ENCODE results near the gene PIK3R2.
"Not testable (repeated sequence)": the region's sequence is repeated elsewhere in the genome, so short reads cannot be mapped to it uniquely, and the experiment has no call there.

PIK3R2 gene

DNA sequence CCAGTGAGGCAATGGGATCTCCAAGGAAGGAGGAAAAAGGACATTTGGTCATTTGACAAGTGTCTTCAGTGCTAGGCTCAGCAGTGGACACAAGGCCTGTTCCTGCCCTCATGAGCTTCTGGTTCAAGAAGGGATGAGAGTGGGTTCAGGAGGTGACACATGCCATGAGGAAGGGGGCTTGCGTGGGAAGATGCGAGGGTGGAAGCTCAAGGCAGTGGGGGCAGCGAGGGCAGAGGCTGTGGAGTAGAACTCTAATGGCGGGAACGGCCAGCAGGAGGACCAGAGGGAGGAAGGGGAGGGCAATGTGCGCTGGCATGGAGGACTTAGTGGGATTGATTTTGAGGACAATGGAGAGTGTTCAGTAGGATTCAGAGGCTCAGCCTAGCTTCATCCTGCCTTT, 3.3 kb downstream of the PIK3R2 start:
- H3K27ac Mint-ChIP-seq, result no peak overlapping the region
- no peaks in the 10 kb centered on the region for H3K9me3 Mint-ChIP-seq (ENCODE audit: low read depth)
- peaks cover 2% of the 10 kb centered on the region for H3K36me3 Mint-ChIP-seq
- H3K4me3 Mint-ChIP-seq, result no peak overlapping the region
- peaks cover 21% of the 10 kb centered on the region for H3K4me1 Mint-ChIP-seq (ENCODE audit: low read depth)
- H3K27me3 Mint-ChIP-seq, result no peaks in the 10 kb centered on the region

DNA sequence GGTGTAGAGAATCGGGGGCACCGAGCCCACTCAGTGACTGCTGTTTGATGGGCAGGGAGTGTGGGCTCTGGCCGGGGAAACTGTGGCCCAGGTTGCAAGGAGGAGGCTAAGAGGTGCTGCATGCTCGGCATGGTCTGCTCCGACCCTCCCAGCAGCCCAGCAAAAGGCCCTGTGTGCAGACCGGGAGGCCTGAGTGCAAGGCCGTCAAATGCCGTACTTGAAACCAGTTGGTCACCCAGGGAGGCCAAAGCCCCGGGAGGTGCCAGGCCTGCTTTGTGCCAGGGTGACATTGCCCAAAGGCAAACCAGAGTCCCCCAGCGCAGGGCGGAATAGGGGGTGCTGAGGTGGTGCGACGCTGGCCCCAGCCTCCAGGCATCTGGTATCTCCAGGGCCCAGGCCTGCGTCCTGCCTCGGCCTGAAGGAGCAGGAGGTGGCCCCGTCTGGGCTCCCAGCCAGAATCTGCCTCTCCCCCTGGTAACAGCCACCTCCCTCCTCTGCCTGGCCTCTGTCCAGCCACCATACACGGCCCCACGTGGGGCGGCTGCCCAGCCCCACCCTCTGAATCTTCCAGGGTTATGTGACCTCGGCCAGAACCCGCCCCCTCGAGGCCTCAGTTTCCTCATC, 4.0 kb downstream of the PIK3R2 start:
- H3K4me1 Mint-ChIP-seq (ENCODE audit: low read depth), result peaks cover 25% of the 10 kb centered on the region
- no peak overlapping the region for H3K4me3 Mint-ChIP-seq

DNA sequence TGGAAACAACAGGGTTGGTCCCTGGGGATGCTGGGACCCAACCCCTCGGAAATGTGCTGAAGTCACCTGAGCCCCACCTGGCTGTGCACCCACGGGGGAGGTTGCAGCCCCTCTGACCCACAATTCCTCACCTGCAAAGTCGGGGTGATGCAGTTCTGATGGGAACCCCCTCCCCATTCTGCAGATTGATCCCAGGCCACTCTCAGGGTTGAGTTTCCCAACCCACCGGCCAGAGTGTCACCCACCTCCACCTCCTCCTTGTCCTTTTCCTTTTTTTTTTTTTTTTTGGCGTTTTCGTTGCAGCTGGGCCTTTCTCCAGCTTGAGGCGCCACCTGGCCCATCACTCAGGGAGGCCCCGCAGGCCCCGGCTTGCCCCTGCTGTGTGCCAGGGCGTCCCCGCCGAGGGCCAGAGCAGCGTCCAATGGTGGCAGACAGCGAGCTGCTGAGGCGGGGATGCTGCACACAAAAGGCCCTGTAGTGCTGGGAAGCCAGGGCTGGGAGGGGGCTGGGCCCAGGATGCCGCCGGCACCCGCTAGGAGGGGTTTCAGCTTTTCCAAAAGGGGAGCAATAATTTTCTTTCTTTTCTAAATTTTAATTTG, 4.6 kb downstream of the PIK3R2 start:
- Mint-ChIP-seq H3K27me3 (no peaks in the 10 kb centered on the region), H3K9me3 (ENCODE audit: low read depth) (no peaks in the 10 kb centered on the region), H3K36me3 (peaks cover 2% of the 10 kb centered on the region), H3K4me3 (no peak overlapping the region), H3K4me1 (ENCODE audit: low read depth) (peaks cover 21% of the 10 kb centered on the region), H3K27ac (no peak overlapping the region)

More for the DNA sequence above, 4.0 kb downstream of the PIK3R2 start:
- Mint-ChIP-seq H3K27ac (no peak overlapping the region), H3K9me3 (ENCODE audit: low read depth) (no peaks in the 10 kb centered on the region), H3K27me3 (no peaks in the 10 kb centered on the region), H3K36me3 (peaks cover 2% of the 10 kb centered on the region)

DNA sequence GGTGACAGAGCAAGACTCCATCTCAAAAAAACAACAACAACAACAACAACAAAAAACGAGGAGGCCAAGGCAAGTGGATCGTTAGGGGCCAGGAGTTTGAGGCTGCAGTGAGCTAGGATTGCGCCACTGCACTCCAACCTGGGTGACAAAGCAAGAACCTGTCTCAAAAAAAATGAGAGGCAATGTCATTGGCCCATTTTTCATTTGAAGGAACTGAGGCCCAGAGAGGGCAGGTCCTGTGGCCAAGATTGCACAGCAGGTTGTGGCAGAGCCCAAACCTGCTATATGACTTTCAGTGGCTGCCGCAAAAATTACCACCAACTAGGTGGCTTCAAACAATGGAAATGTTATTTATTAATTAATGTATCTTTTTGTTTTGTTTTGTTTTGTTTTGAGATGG, 5.5 kb downstream of the PIK3R2 start:
- Mint-ChIP-seq H3K36me3 (peaks cover 2% of the 10 kb centered on the region), H3K9me3 (ENCODE audit: low read depth) (no peaks in the 10 kb centered on the region), H3K27ac (no peak overlapping the region)

DNA sequence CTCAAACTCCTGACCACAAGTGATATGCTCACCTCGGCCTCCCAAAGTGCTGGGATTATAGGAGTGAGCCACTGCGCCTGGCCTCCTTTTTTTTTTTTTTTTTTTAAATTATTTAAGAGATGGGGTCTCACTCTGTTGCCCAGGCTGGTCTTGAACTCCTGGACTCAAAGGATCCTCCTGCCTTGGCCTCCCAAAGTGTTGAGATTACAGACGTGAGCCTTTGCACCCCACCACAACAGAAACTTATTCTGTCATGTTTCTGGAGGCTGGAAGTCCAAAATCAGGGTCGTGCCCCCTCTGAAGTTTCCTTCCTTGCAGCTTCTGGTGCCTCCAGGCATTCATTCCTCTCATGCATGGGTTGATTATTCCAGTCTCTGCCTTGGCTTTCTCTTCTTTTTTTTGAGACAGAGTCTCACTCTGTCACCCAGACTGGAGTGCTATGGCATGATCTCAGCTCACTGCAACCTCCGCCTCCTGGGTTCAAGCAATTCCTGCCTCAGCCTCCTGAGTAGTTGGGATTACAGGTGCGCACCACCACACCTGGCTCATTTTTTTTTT, 6.2 kb downstream of the PIK3R2 start:
- not testable (repeated sequence) for H3K9me3 Mint-ChIP-seq (ENCODE audit: low read depth); H3K27ac Mint-ChIP-seq; H3K36me3 Mint-ChIP-seq; H3K27me3 Mint-ChIP-seq; H3K4me3 Mint-ChIP-seq
- peaks cover 17% of the 10 kb centered on the region for H3K4me1 Mint-ChIP-seq (ENCODE audit: low read depth)

More for the DNA sequence above, 5.5 kb downstream of the PIK3R2 start:
- Mint-ChIP-seq H3K27me3 (no peaks in the 10 kb centered on the region), H3K4me3 (no peak overlapping the region), H3K4me1 (ENCODE audit: low read depth) (peaks cover 21% of the 10 kb centered on the region)

DNA sequence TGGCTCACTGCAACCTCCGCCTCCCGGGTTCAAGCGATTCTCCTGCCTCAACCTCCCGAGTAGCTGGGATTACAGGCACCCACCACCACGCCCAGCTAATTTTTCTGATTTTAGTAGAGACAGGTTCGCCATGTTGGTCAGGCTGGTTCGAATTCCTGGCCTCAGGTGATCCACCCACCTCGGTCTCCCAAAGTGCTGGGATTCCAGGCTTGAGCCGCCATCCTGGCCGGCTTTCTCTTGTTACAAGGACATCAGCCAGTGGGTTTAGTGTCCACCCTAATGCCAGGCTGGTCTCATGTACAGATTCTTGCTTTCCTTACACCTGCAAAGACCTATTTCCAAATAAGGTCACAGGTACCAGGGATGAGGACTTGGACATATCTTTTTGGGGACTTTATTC, 6.8 kb downstream of the PIK3R2 start:
- Mint-ChIP-seq H3K4me1 (ENCODE audit: low read depth) (peaks cover 12% of the 10 kb centered on the region), H3K36me3 (peaks cover 2% of the 10 kb centered on the region), H3K4me3 (peak overlapping the region; percentile 74), H3K27me3 (no peaks in the 10 kb centered on the region), H3K27ac (no peak overlapping the region), H3K9me3 (ENCODE audit: low read depth) (no peaks in the 10 kb centered on the region)

DNA sequence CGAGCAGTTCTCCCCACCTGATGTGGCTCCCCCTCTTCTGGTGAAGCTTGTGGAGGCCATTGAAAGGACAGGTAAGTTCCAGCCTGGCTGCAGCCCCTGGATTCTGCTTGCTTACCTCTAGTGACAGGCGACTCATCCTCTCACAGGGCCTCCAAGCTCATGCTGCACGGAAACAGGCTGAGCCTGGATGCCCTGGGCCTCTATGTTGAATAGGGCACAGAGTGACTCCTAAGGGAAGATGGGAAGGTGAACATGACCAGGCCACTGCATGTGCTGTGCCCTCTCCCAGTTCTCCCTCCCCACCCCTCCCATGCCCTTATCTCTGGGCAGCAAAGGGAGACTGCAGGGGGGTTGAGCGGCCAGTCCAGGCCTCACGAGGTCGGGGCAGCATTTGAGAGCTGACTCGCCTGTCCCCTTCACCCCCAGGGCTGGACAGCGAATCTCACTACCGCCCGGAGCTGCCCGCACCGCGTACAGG, 7.6 kb downstream of the PIK3R2 start:
- H3K4me3 Mint-ChIP-seq, result peak overlapping the region; percentile 74
- peaks cover 12% of the 10 kb centered on the region for H3K4me1 Mint-ChIP-seq (ENCODE audit: low read depth)
- H3K27ac Mint-ChIP-seq, result peak overlapping the region; percentile 77
- H3K9me3 Mint-ChIP-seq (ENCODE audit: low read depth), result no peaks in the 10 kb centered on the region
- H3K27me3 Mint-ChIP-seq, result no peaks in the 10 kb centered on the region
- peaks cover 2% of the 10 kb centered on the region for H3K36me3 Mint-ChIP-seq

DNA sequence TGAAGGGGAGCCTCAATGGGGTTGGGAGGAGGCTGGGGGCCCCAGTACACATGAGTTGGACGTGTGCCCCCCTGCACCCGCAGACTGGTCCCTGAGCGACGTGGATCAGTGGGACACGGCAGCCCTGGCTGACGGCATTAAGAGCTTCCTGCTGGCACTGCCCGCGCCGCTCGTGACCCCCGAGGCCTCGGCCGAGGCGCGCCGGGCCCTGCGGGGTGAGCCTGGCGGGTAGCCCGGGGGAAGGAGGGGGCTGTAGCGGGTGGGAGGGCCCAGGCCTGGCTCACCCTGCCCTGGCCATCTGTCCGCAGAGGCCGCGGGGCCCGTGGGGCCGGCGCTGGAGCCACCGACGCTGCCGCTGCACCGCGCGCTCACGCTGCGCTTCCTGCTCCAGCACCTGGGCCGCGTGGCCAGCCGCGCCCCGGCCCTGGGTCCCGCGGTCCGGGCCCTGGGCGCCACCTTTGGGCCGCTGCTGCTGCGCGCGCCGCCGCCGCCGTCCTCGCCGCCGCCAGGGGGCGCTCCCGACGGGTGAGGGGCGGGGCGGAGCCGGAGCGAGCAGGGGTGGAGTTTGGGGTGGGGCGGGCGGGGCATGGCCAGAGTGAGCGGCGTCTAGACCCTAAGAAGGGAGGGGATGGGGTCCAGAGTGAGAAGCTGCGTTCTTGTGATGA, 8.1 kb downstream of the PIK3R2 start:
- H3K36me3 Mint-ChIP-seq, result peaks cover 2% of the 10 kb centered on the region
- H3K4me1 Mint-ChIP-seq (ENCODE audit: low read depth), result peaks cover 12% of the 10 kb centered on the region
- H3K9me3 Mint-ChIP-seq (ENCODE audit: low read depth), result no peaks in the 10 kb centered on the region
- H3K4me3 Mint-ChIP-seq, result peak overlapping the region; percentile 74
- no peak overlapping the region for H3K27ac Mint-ChIP-seq
- H3K27me3 Mint-ChIP-seq, result no peaks in the 10 kb centered on the region

DNA sequence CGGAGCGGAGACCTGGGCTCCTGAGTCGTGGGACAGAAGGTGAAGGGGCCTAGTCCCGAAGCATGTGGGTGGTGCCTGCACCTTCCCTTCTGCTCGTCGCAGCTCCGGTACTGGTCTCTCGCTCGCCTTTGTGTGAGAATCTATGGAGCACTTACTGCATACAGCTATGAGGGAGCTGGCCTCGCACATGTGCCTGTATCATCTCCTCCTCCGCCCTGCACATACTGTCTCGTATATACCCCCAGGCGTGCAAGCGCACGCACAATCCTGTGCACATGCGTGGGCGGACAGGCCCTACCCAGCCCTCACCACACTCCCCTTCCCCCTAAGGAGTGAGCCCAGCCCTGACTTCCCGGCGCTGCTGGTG, 8.7 kb downstream of the PIK3R2 start:
- no peaks in the 10 kb centered on the region for H3K27me3 Mint-ChIP-seq
- H3K4me1 Mint-ChIP-seq (ENCODE audit: low read depth), result peaks cover 9% of the 10 kb centered on the region
- no peak overlapping the region for H3K27ac Mint-ChIP-seq
- no peaks in the 10 kb centered on the region for H3K9me3 Mint-ChIP-seq (ENCODE audit: low read depth)
- peaks cover 2% of the 10 kb centered on the region for H3K36me3 Mint-ChIP-seq
- H3K4me3 Mint-ChIP-seq, result peak overlapping the region; percentile 20

DNA sequence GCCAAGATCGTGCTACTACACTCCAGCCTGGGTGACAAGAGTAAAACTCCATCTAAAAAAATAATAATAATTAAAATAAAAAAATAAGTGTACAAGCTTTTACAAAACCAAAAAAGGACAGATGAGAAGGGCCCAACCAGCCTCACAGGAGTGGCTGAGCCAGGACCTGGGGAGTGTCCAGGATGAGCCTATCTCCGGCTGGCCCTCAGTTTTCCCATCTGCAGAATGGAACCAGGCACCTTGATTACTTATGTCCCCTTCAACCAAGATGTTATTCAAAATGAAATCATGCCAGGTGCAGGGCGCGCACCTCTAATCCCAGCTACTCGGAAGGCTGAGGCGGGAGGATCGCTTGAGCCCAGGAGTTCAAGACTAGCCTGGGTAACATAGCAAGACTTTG, 11.1 kb downstream of the PIK3R2 start:
- Mint-ChIP-seq H3K36me3 (peaks cover 2% of the 10 kb centered on the region), H3K9me3 (ENCODE audit: low read depth) (no peaks in the 10 kb centered on the region), H3K4me1 (ENCODE audit: low read depth) (peaks cover 9% of the 10 kb centered on the region), H3K27me3 (no peaks in the 10 kb centered on the region), H3K27ac (no peak overlapping the region), H3K4me3 (no peak overlapping the region)

DNA sequence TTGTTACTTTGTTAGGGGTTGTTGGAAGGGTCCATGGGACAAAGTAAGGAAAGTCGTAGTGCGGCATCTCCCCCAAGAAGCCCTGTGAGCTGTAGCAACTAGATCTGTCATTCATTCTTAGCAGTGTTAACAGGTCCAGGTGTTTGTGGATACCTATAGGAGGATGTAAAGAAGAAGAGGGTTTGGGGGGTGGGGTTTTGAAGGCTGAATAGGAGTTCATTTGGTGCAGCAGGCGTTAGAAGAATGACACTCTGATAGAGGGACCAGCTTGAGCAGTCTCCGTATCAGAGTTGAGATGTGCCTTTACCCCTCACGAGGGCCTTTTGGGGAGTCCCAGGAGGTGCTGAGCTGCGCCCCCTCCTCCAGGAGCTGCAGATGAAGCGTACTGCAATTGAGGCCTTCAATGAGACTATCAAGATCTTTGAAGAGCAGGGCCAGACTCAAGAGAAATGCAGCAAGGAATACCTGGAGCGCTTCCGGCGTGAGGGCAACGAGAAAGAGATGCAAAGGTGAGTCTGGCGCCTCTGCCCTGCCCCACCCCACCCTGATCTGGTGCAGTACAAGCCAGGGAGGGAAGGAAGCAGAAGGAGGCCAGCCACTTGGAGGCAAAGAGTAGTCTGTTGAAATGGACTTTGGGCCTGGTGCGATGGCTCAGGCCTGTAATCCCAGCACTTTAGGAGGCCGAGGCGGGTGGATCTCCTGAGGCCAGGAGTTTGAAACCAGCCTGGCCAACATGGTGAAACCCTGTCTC, 13.0 kb downstream of the PIK3R2 start:
- H3K27ac Mint-ChIP-seq, result no peak overlapping the region
- no peak overlapping the region for H3K4me3 Mint-ChIP-seq
- H3K36me3 Mint-ChIP-seq, result no peaks in the 10 kb centered on the region
- H3K9me3 Mint-ChIP-seq (ENCODE audit: low read depth), result no peaks in the 10 kb centered on the region
- H3K4me1 Mint-ChIP-seq (ENCODE audit: low read depth), result peaks cover 4% of the 10 kb centered on the region
- no peaks in the 10 kb centered on the region for H3K27me3 Mint-ChIP-seq

DNA sequence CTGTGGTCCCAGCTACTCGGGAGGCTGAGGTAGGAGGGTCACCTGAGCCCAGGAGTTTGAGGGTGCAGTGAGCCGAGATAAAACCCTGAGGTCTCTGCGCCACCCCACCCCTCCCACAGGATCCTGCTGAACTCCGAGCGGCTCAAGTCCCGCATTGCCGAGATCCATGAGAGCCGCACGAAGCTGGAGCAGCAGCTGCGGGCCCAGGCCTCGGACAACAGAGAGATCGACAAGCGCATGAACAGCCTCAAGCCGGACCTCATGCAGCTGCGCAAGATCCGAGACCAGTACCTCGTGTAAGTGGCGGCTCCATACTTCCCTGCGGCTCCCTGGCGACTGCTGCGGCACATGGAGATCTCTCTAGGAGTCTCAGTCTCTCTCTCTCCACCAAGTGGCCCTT, 14.0 kb downstream of the PIK3R2 start:
- Mint-ChIP-seq H3K36me3 (no peaks in the 10 kb centered on the region), H3K4me3 (no peak overlapping the region), H3K27me3 (no peaks in the 10 kb centered on the region), H3K4me1 (ENCODE audit: low read depth) (no peaks in the 10 kb centered on the region), H3K9me3 (ENCODE audit: low read depth) (no peaks in the 10 kb centered on the region), H3K27ac (no peak overlapping the region)

DNA sequence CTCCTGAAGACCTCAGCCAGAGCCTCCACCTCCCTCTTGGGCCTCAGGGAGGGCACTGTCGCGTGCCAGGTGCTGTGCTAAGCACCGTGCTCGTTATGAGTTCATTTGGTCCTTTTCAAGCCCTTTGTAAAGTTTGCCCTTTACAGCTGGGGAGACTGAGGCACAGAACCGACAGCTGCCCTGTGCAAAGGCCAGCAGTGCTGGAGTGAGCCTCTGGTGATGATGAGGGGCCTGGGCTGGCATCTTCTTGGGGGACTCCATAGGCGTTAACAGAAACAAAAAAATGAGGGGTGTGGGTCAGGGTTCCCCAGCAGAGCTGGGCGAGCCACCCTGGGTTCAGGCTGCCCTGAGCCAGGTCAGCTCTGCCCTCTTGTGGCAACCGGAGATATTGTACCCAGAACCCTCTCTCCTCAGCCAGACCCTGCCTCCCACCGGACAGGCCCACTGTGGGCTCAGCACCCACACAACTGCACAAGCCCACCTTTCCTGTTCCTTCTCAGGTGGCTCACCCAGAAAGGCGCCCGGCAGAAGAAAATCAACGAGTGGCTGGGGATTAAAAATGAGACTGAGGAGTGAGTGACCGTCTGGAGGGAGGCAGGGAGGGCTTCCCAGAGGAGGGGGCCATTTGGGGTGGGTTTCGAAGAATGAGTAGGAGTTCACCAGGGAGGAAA, 15.1 kb downstream of the PIK3R2 start:
- H3K36me3 Mint-ChIP-seq, result no peaks in the 10 kb centered on the region
- H3K4me1 Mint-ChIP-seq (ENCODE audit: low read depth), result no peaks in the 10 kb centered on the region
- H3K9me3 Mint-ChIP-seq (ENCODE audit: low read depth), result no peaks in the 10 kb centered on the region
- H3K4me3 Mint-ChIP-seq, result no peak overlapping the region
- H3K27ac Mint-ChIP-seq, result no peak overlapping the region
- no peaks in the 10 kb centered on the region for H3K27me3 Mint-ChIP-seq

DNA sequence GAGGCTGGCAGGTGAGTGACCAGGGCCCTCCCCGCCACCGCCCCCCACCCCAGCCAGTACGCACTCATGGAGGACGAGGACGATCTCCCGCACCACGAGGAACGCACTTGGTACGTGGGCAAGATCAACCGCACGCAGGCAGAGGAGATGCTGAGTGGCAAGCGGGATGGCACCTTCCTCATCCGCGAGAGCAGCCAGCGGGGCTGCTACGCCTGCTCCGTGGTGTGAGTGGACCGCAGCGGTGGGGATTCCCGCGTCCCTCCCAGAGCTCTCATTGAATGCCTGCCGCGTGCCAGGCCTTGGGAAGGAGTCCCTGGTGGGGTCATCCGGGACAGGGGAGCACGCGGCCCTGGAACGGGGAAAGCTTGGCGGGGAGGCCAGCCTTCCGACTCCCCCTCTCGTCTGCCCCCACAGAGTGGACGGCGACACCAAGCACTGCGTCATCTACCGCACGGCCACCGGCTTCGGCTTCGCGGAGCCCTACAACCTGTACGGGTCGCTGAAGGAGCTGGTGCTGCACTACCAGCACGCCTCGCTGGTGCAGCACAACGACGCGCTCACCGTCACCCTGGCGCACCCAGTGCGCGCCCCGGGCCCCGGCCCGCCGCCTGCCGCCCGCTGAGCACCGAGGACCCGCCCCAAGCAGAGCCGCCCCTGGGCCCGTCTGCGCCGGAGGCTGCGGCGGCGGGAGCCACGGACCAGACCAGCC, 15.9 kb downstream of the PIK3R2 start:
- Mint-ChIP-seq H3K27me3 (no peaks in the 10 kb centered on the region), H3K4me3 (no peak overlapping the region), H3K27ac (no peak overlapping the region), H3K4me1 (ENCODE audit: low read depth) (peaks cover 3% of the 10 kb centered on the region), H3K9me3 (ENCODE audit: low read depth) (no peaks in the 10 kb centered on the region), H3K36me3 (no peaks in the 10 kb centered on the region)
